Measurements from ENCODE around the gene C8B. TPM values are rescaled to one million over a fixed set of nuclear protein-coding genes. Genes with fewer than 3 reads are reported as not detected.

The C8B gene
- total RNA-seq, 1 experiment from 2014 or later, result 0.10 TPM

DNA sequence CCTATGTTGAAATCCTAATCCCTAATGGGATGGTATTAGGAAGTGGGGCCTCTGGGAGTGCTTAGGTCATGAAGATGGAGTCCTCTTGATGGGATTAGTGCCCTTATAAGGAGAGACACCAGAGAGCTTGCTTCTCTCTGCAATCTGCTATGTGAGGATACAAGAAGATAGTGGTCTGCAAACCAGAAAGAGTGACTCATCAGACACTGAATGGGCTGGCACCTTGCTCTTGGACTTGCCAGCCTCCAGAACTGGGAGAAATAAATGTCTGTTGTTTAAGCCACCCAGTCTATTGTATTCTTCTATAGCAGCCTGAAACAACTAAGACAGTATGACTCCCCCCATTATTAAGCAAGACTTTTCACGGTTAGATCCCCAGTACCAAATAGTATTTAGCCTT is 43.3 kb downstream of the C8B start:
- intact Hi-C loops (cut with micrococcal nuclease), result no loop called here
- Histone ChIP-seq H3K4me2 (ENCODE audit: low read length) (no peak overlapping the region), H4K20me1 (ENCODE audit: insufficient read depth) (no peaks in the 10 kb centered on the region), H3K27me3 (ENCODE audit: insufficient read depth, low read length) (peaks cover 8% of the 10 kb centered on the region), H3K9me2 (ENCODE audit: insufficient read depth) (no peaks in the 10 kb centered on the region), H3K27ac (ENCODE audit: low read depth, low read length) (no peak overlapping the region), H3K9ac (ENCODE audit: low read length) (no peak overlapping the region), H2AFZ (ENCODE audit: low read depth, low read length, poor library complexity, severe bottlenecking) (no peak overlapping the region), H3K4me1 (ENCODE audit: control insufficient read depth in 1 of 2, insufficient read depth in 2 of 2, low read length in 2 of 2) (no peaks in the 10 kb centered on the region), H3K9me3 (ENCODE audit: control insufficient read depth in 1 of 2, insufficient read depth in 1 of 2, low read depth in 1 of 2, low read length in 2 of 2) (no peaks in the 10 kb centered on the region), H3K36me3 (ENCODE audit: control insufficient read depth in 1 of 2, insufficient read depth in 2 of 2, low read length in 2 of 2) (no peaks in the 10 kb centered on the region), H3K4me3 (replicated peaks in 1 of 2; ENCODE audit: low read depth in 1 of 2, low read length in 2 of 2) (no peak overlapping the region), H3K79me2 (ENCODE audit: insufficient read depth, low read length) (no peaks in the 10 kb centered on the region)
- no peak for TF ChIP-seq EZH2phosphoT487 (IDR thresholded peaks at IDR 0.05; ENCODE audit: borderline replicate concordance)
- TF ChIP-seq POLR2AphosphoS5 (IDR thresholded peaks at IDR 0.05; ENCODE audit: low read depth, low read length), result no peak
- TF ChIP-seq EGR1 (IDR thresholded peaks at IDR 0.05; ENCODE audit: low read depth), result no peak
- no peak for TF ChIP-seq ELF1 (IDR thresholded peaks at IDR 0.05; ENCODE audit: borderline replicate concordance, low read depth)
- no peak for TF ChIP-seq ZNF274 (IDR thresholded peaks at IDR 0.05; ENCODE audit: low read depth, low read length)
- no peak for TF ChIP-seq SRF (IDR thresholded peaks at IDR 0.05; ENCODE audit: low read depth)
- TF ChIP-seq, protein P1, sequence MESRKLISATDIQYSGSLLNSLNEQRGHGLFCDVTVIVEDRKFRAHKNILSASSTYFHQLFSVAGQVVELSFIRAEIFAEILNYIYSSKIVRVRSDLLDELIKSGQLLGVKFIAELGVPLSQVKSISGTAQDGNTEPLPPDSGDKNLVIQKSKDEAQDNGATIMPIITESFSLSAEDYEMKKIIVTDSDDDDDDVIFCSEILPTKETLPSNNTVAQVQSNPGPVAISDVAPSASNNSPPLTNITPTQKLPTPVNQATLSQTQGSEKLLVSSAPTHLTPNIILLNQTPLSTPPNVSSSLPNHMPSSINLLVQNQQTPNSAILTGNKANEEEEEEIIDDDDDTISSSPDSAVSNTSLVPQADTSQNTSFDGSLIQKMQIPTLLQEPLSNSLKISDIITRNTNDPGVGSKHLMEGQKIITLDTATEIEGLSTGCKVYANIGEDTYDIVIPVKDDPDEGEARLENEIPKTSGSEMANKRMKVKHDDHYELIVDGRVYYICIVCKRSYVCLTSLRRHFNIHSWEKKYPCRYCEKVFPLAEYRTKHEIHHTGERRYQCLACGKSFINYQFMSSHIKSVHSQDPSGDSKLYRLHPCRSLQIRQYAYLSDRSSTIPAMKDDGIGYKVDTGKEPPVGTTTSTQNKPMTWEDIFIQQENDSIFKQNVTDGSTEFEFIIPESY (IDR thresholded peaks at IDR 0.05; ENCODE audit: extremely low read depth, insufficient replicate concordance, low read length), result no peak
- no peak for TF ChIP-seq FOSL1 (IDR thresholded peaks at IDR 0.05; ENCODE audit: low read depth)
- TF ChIP-seq ZFX (IDR thresholded peaks at IDR 0.05), result no peak
- TF ChIP-seq YY1 (IDR thresholded peaks at IDR 0.05; ENCODE audit: extremely low read depth, insufficient replicate concordance, low read depth, low read length), result no peak
- no peak for TF ChIP-seq SIN3A (IDR thresholded peaks at IDR 0.05; ENCODE audit: low read depth)
- TF ChIP-seq, protein P2, sequence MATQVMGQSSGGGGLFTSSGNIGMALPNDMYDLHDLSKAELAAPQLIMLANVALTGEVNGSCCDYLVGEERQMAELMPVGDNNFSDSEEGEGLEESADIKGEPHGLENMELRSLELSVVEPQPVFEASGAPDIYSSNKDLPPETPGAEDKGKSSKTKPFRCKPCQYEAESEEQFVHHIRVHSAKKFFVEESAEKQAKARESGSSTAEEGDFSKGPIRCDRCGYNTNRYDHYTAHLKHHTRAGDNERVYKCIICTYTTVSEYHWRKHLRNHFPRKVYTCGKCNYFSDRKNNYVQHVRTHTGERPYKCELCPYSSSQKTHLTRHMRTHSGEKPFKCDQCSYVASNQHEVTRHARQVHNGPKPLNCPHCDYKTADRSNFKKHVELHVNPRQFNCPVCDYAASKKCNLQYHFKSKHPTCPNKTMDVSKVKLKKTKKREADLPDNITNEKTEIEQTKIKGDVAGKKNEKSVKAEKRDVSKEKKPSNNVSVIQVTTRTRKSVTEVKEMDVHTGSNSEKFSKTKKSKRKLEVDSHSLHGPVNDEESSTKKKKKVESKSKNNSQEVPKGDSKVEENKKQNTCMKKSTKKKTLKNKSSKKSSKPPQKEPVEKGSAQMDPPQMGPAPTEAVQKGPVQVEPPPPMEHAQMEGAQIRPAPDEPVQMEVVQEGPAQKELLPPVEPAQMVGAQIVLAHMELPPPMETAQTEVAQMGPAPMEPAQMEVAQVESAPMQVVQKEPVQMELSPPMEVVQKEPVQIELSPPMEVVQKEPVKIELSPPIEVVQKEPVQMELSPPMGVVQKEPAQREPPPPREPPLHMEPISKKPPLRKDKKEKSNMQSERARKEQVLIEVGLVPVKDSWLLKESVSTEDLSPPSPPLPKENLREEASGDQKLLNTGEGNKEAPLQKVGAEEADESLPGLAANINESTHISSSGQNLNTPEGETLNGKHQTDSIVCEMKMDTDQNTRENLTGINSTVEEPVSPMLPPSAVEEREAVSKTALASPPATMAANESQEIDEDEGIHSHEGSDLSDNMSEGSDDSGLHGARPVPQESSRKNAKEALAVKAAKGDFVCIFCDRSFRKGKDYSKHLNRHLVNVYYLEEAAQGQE (IDR thresholded peaks at IDR 0.05; ENCODE audit: low read depth), result no peak
- no peak for TF ChIP-seq CBX3 (IDR thresholded peaks at IDR 0.05; ENCODE audit: low read depth)
- TF ChIP-seq TCF7L2 (IDR thresholded peaks at IDR 0.05; ENCODE audit: borderline replicate concordance, extremely low read depth, insufficient read depth, insufficient read length), result no peak
- ATAC-seq, result no peak
- BruUV-seq (replicated peaks), result no TSS peak
- RAD21 ChIA-PET (ENCODE audit: low non-redundant PET in 1 of 2, low total read pairs in 2 of 2, uncharacterized antibody in 2 of 2, unreplicated experiment in 2 of 2), result no interaction called here
- CTCF ChIA-PET, result no interaction called here
- POLR2A ChIA-PET, result no interaction called here
- DNase-seq (ENCODE audit: low read depth, low spot score), result no peak
